PC-9 (cell line): ENCODE measurements around the gene SLC35A2.

Experiments used
- CTCF ChIP-seq: fragments of 200-600 bp; sonication (generic); conservative IDR thresholded peaks from 2 replicates; pipeline ENCODE4 v1.6.1; 2017; ENCODE audit warnings: mixed run types, antibody characterized with exemption, mild to moderate bottlenecking, moderate library complexity
- EZH2 ChIP-seq: fragments of 200-600 bp; sonication (generic); IDR thresholded peaks from 2 replicates; pipeline ENCODE4 v1.8.0; 2017; ENCODE audit warnings: antibody characterized with exemption, low read depth

GRCh38 chrX:48897625-48898306 is 13.7 kb downstream of the SLC35A2 start, which contains the start of the genes PQBP1 and TIMM17B:
- TF ChIP-seq CTCF (no peak), EZH2 (no peak)
